Esophagus squamous epithelium (tissue), 5 donors: ENCODE measurements around the gene DLL1. TPM values are rescaled to one million over a fixed set of nuclear protein-coding genes. Genes with fewer than 3 reads are reported as not detected.

Experiments used
- DNase-seq: peaks from one replicate; lab custom pipeline; 2025; lab: John Stamatoyannopoulos, UW
- H3K27ac ChIP-seq, 4 donors: fragments of 200-600 bp; sonication (generic); one replicate each; pipeline ENCODE4 v1.5.1; 2016 to 2019; ENCODE audit warnings: mild to moderate bottlenecking in 1 of 4
- H3K27me3 ChIP-seq, 4 donors: fragments of 200-600 bp; sonication (generic); 1 replicate in 3 of 4; 2 replicates in 1 of 4; pipeline versions ENCODE4 v1.5.1 to v1.6.0; 2017 to 2021; ENCODE audit warnings: antibody characterized with exemption in 1 of 4
- H3K36me3 ChIP-seq, 3 donors: fragments of 200-600 bp; sonication (generic); one replicate each; pipeline ENCODE4 v1.5.1; 2016 to 2019
- H3K4me1 ChIP-seq, 3 donors: fragments of 200-600 bp; sonication (generic); one replicate each; pipeline ENCODE4 v1.5.1; 2017 to 2019
- H3K4me3 ChIP-seq, 4 donors: fragments of 200-600 bp; sonication (generic); 1 replicate in 3 of 4; 2 replicates in 1 of 4; pipeline ENCODE4 v1.5.1; 2016 to 2019; ENCODE audit warnings: mild to moderate bottlenecking in 2 of 4, moderate library complexity in 1 of 4
- H3K9me3 ChIP-seq, 3 donors: fragments of 200-600 bp; sonication (generic); one replicate each; pipeline ENCODE4 v1.5.1; 2016 to 2019
- CTCF ChIP-seq, 6 experiments: fragments of 450-650 bp in 4 of 6; fragments of 200-600 bp in 2 of 6; sonication (generic) in 2 of 6; IDR thresholded peaks; one replicate each; pipeline ENCODE4 v1.5.1; 2016 to 2019; ENCODE audit warnings: antibody characterized with exemption in 6 of 6, mild to moderate bottlenecking in 4 of 6, moderate library complexity in 4 of 6
- POLR2A ChIP-seq, 4 donors: fragments of 450-650 bp; IDR thresholded peaks; one replicate each; pipeline ENCODE4 v1.6.1; 2017; ENCODE audit warnings: antibody characterized with exemption in 4 of 4, mild to moderate bottlenecking in 4 of 4, moderate library complexity in 3 of 4
- WGBS, 2 donors: methylation state at CpG; one replicate each; pipeline ENCODE4 v1.1.5; 2018; 5-methylcytosine and 5-hydroxymethylcytosine counted together
- intact Hi-C: fragments of 100-400 bp; cut with DNase I; formaldehyde crosslinking; loops from one replicate; pipeline ENCODE4 v1.15.0; 2022
- total RNA-seq, 4 donors: library from RNA; depleted of rRNA; stranded (reverse); fragments of >200 nt; gene quantifications; one replicate each; pipeline ENCODE4 v1.1.0, GENCODE V29; 2016
- donor health status: DM: yes; HTN: yes; CAD: no.

DLL1 gene
- total RNA-seq, 4 donors from 2014 or later, result 8.3 to 37.6 (median 15.1) TPM

- WGBS, 2 donors, result 71 to 88% methylated on average over 1 of the region's 1 CpG
- no peaks in the 10 kb centered on the region for H3K9me3 ChIP-seq
- peaks cover 18 to 68% (median 30%) of the 10 kb centered on the region in 3 donors for H3K4me1 ChIP-seq
- H3K27ac ChIP-seq, result peak overlapping the region in 2 of 4 donors; percentile 51 to 57
- intact Hi-C loops, result no loop called here
- no peak for DNase-seq
- H3K27me3 ChIP-seq, result no peaks in the 10 kb centered on the region
- H3K36me3 ChIP-seq, result peaks cover 0 to 6% (median 0%) of the 10 kb centered on the region in 3 donors
- TF ChIP-seq CTCF (IDR thresholded peaks at IDR 0.05), result no peak
- TF ChIP-seq POLR2A (IDR thresholded peaks at IDR 0.05), result no peak
- H3K4me3 ChIP-seq, result no peak overlapping the region
Measured at GRCh38 chr6:170308761-170309160, 17.9 kb upstream of the DLL1 start.

GRCh38 chr6:170307080-170307545, 16.2 kb upstream of the DLL1 start:
- peaks cover 18 to 59% (median 30%) of the 10 kb centered on the region in 3 donors for H3K4me1 ChIP-seq
- H3K27ac ChIP-seq, result peak overlapping the region; percentile 90 to 94 (median 92)
- peaks cover 0 to 6% (median 0%) of the 10 kb centered on the region in 3 donors for H3K36me3 ChIP-seq
- DNase-seq, result no peak
- peak overlapping the region; percentile 68 to 90 (median 80) for H3K4me3 ChIP-seq
- 4 to 8% methylated on average over 11 to 15 of the region's 15 CpGs for WGBS, 2 donors
- H3K27me3 ChIP-seq, result no peaks in the 10 kb centered on the region
- no peaks in the 10 kb centered on the region for H3K9me3 ChIP-seq
- intact Hi-C loops, result no loop called here
- no peak for TF ChIP-seq CTCF (IDR thresholded peaks at IDR 0.05)
- TF ChIP-seq POLR2A (IDR thresholded peaks at IDR 0.05), result no peak

- 0% methylated on average over 3 to 14 of the region's 97 CpGs for WGBS, 2 donors
- Histone ChIP-seq H3K9me3 (no peaks in the 10 kb centered on the region), H3K36me3 (peaks cover 0 to 6% (median 0%) of the 10 kb centered on the region in 3 donors), H3K27me3 (no peaks in the 10 kb centered on the region), H3K27ac (peak within 1 kb of the TSS; percentile 90 to 94 (median 92)), H3K4me1 (peaks cover 18 to 57% (median 30%) of the 10 kb centered on the region in 3 donors), H3K4me3 (peak within 1 kb of the TSS; percentile 68 to 90 (median 80))
- peak in 1 of 6 experiments; percentile 3 for TF ChIP-seq CTCF (IDR thresholded peaks at IDR 0.05)
- TF ChIP-seq POLR2A (IDR thresholded peaks at IDR 0.05), result peak in 3 of 4 donors; percentile 30 to 90 (median 84)
- peak; percentile 80 for DNase-seq
- intact Hi-C loops, result no loop called here
Measured at GRCh38 chr6:170306324-170307079, 15.6 kb upstream of the DLL1 start, which contains the start of gene FAM120B. TSS of gene FAM120B (plus strand) at chr6:170306758. CDS start at chr6:170317391, 10,633 bp downstream.

- Histone ChIP-seq H3K4me1 (peaks cover 18 to 50% (median 30%) of the 10 kb centered on the region in 3 donors), H3K9me3 (no peaks in the 10 kb centered on the region), H3K27me3 (no peaks in the 10 kb centered on the region), H3K27ac (peak overlapping the region; percentile 30 to 94 (median 92)), H3K4me3 (peak overlapping the region; percentile 68 to 90 (median 80)), H3K36me3 (no peaks in the 10 kb centered on the region)
- intact Hi-C loops, result no loop called here
- 37 to 66% methylated on average over 5 to 9 of the region's 29 CpGs for WGBS, 2 donors
- no peak for DNase-seq
- TF ChIP-seq CTCF (IDR thresholded peaks at IDR 0.05) (no peak), POLR2A (IDR thresholded peaks at IDR 0.05) (no peak)
Measured at GRCh38 chr6:170305805-170306323, 15.0 kb upstream of the DLL1 start.

- no peak overlapping the region for H3K4me3 ChIP-seq
- H3K27ac ChIP-seq, result no peak overlapping the region
- WGBS, 2 donors, result 83 to 100% methylated on average over 1 of the region's 1 CpG
- H3K36me3 ChIP-seq, result no peaks in the 10 kb centered on the region
- peaks cover 0 to 37% (median 3%) of the 10 kb centered on the region in 4 donors for H3K27me3 ChIP-seq
- H3K4me1 ChIP-seq, result peaks cover 6 to 22% (median 10%) of the 10 kb centered on the region in 3 donors
- H3K9me3 ChIP-seq, result no peaks in the 10 kb centered on the region
- intact Hi-C loops, result no loop called here
- no peak for DNase-seq
- no peak for TF ChIP-seq POLR2A (IDR thresholded peaks at IDR 0.05)
- no peak for TF ChIP-seq CTCF (IDR thresholded peaks at IDR 0.05)
Measured at GRCh38 chr6:170301184-170301583, 10.3 kb upstream of the DLL1 start.
